AG04449 (cell line): ENCODE results near the gene TUBAL3.

ENCODE experiments used
- CTCF ChIA-PET: fragments of 350-600 bp; formaldehyde crosslinking; extraction: SDS; loops from one replicate; lab custom pipeline; 2021; ENCODE audit warnings: antibody characterized with exemption; lab: Yijun Ruan, JAX
- POLR2A ChIA-PET: fragments of 400-600, 350-600 bp; formaldehyde crosslinking; extraction: SDS; loops from one replicate; lab custom pipeline; 2020; ENCODE audit warnings: antibody characterized with exemption, inconsistent platforms; lab: Yijun Ruan, JAX
- DNase-seq: peaks from one replicate; pipeline ENCODE4 v3.0.0-alpha.2; 2010; ENCODE audit warnings: low read depth, low spot score
- H3K4me3 ChIP-seq: 2 replicates; pipeline ENCODE4 v1.5.1; 2011; ENCODE audit warnings: low read depth, mild to moderate bottlenecking, control low read depth, low read length
- CTCF ChIP-seq: IDR thresholded peaks from one replicate; pipeline ENCODE4 v1.5.1; 2011; ENCODE audit warnings: mild to moderate bottlenecking, moderate library complexity, low read length, control low read depth, inconsistent platforms; ENCODE audit not compliant: insufficient read depth; ENCODE audit errors: missing control alignments

TUBAL3 gene

DNA sequence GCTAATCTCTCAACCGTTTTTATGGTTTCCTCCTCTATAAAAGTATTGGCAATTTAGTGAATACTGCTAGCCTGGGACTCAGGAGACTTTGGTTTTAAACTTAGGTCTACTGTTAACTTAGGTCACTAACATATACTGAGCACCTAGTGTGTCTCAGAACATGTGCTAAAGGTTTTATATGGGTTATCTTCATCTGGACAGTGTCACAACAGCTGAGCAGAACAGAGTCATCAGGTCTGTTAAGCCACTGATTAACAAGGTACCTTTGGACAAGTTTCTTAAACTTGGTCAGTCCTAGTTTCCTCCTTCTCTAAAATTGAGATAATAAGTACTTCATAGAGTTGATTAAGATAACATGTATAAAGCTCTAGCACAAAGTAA lies 38.4 kb upstream of the TUBAL3 start:
- no peak for DNase-seq
- ChIA-PET POLR2A (no interaction called here), CTCF (interaction anchor here (0.9 to 18.8 kb wide), 19 partner anchors 9 to 628 kb away, joined by 3 to 1068 read pairs (median 5); no protein-coding TSS in a partner anchor)
- TF ChIP-seq CTCF: no peak
- no peak overlapping the region for H3K4me3 ChIP-seq

DNA sequence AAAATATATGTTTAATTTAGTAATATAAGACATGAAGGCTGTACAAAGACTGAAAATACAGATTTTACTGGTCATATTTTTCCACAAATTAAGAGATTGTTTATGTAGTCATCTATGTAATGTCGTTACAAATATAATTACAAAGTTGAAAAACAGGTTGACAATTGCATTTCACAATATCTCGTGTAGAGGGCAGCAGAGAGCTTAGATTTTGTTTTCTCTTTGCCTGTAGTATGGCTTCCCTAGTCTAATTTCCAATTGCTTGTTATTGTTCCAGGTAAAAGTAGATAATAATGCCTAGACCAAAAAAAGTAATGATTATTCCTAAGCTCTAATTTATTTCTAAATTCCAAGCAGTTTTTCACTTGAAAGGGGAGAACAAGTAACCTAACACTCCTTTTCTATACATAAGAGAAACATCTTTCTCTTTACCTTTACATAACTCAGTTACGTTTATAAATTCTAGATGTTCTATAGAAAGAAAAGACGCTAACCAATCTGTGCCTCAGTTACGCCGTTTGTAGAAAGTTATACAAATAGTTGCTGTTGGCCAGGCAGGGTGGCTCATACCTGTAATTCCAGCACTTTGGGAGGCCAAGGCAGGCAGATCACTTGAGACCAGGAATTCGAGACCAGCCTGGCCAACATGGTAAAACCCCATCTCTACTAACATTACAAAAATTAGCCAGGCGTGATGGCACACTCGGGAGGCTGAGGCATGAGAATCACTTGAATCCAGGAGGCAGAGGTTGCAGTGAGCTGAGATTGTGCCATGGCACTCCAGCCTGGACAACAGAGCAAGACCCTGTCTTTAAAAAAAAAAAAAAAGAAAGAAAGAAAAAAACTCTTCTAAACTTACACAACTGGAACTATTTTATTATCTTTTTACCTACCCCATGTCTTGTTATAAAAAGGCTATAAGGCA lies 37.7 kb upstream of the TUBAL3 start:
- TF ChIP-seq CTCF: peak; percentile 63
- no peak for DNase-seq
- ChIA-PET POLR2A (no interaction called here), CTCF (interaction anchor here (0.6 to 18.8 kb wide), 31 partner anchors 9 to 627 kb away, joined by 3 to 1068 read pairs (median 4); no protein-coding TSS in a partner anchor)
- H3K4me3 ChIP-seq: no peak overlapping the region

DNA sequence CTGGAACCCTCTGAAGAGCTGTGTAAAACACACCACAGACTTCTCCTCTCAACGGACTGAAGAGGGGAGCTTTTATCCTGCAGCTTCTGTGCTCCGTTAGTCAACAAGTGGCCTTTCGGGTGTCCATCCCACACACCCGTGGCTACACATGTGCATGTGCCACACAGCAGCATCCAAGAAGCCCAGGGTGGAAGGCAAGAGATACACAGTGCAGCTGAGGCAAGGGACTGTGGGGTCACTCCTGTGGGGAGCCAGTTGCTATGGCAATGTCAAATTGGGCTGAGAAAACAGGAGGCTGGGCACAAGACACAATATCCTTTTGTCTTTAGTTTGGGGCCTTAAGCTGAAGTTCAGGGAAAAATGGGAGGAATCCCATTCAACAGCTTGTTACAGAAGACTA lies 36.5 kb upstream of the TUBAL3 start:
- DNase-seq: no peak
- CTCF ChIA-PET: interaction anchor here (0.7 to 18.8 kb wide), 19 partner anchors 7 to 627 kb away, joined by 3 to 1068 read pairs (median 9); no protein-coding TSS in a partner anchor
- POLR2A ChIA-PET: no interaction called here

GRCh38 chr10:5440206-5440605 lies 35.6 kb upstream of the TUBAL3 start:
- H3K4me3 ChIP-seq: no peak overlapping the region
- ChIA-PET POLR2A (no interaction called here), CTCF (interaction anchor here (0.9 to 18.8 kb wide), 10 partner anchors 13 to 626 kb away, joined by 3 to 1068 read pairs (median 12); no protein-coding TSS in a partner anchor)
- DNase-seq: no peak
- no peak for TF ChIP-seq CTCF

More for the DNA sequence above, 36.5 kb upstream of the TUBAL3 start:
- no peak for TF ChIP-seq CTCF
- H3K4me3 ChIP-seq: no peak overlapping the region

- DNase-seq: no peak
- H3K4me3 ChIP-seq: no peak overlapping the region
- TF ChIP-seq CTCF: no peak
- CTCF ChIA-PET: interaction anchor here (0.6 to 18.8 kb wide), 12 partner anchors 8 to 621 kb away, joined by 3 to 1068 read pairs (median 33); partner anchors contain the start of gene TUBAL3
- POLR2A ChIA-PET: no interaction called here
These were observed 30.7 kb upstream of the TUBAL3 start for GRCh38 chr10:5435328-5435727.
